Measurements from ENCODE around the gene MIER3. TPM values are rescaled to one million over a fixed set of nuclear protein-coding genes. Genes with fewer than 3 reads are reported as not detected.
"Not testable (repeated sequence)": the region's sequence is repeated elsewhere in the genome, so short reads cannot be mapped to it uniquely, and the experiment has no call there.

MIER3 gene
- total RNA-seq (2014; rRNA removed; shearing (Covaris generic)), result 28.7 and 32.0 TPM in 2 replicates
- 13.3 and 25.4 TPM in 2 replicates for polyA plus RNA-seq (2014; cell fraction: nucleus; rRNA removed)

GRCh38 chr5:56951946-56952691 is at the start of gene MIER3:
Gene MIER3, minus strand, starts transcription at chr5:56952123. Its CDS starts 21 bp downstream, at chr5:56952102.
- peak; percentile 69 for DNase-seq (ENCODE audit: extremely low read depth, low read depth)

GRCh38 chr5:56995596-56995995 is 43.7 kb upstream of the MIER3 start:
- no peak for DNase-seq (ENCODE audit: extremely low read depth, low read depth)

- DNase-seq (ENCODE audit: extremely low read depth, low read depth), result no peak
Observed at GRCh38 chr5:56993241-56993640, 41.3 kb upstream of the MIER3 start.

- DNase-seq (ENCODE audit: extremely low read depth, low read depth), result no peak
Observed at GRCh38 chr5:56989676-56990075, 37.8 kb upstream of the MIER3 start.

- no peak for DNase-seq (ENCODE audit: extremely low read depth, low read depth)
Observed at GRCh38 chr5:56988490-56988889, 36.6 kb upstream of the MIER3 start.

- DNase-seq (ENCODE audit: extremely low read depth, low read depth), result no peak
Observed at GRCh38 chr5:56987171-56987570, 35.2 kb upstream of the MIER3 start.

GRCh38 chr5:56986626-56986947 is 34.7 kb upstream of the MIER3 start:
- DNase-seq (ENCODE audit: extremely low read depth, low read depth), result peak; percentile 5

GRCh38 chr5:56985936-56986625 is 34.2 kb upstream of the MIER3 start:
- DNase-seq (ENCODE audit: extremely low read depth, low read depth), result no peak

GRCh38 chr5:56984445-56984844 is 32.5 kb upstream of the MIER3 start:
- DNase-seq (ENCODE audit: extremely low read depth, low read depth), result no peak

- no peak for DNase-seq (ENCODE audit: extremely low read depth, low read depth)
Observed at GRCh38 chr5:56983593-56984361, 31.9 kb upstream of the MIER3 start.

- no peak for DNase-seq (ENCODE audit: extremely low read depth, low read depth)
Observed at GRCh38 chr5:56981548-56982315, 29.8 kb upstream of the MIER3 start.

GRCh38 chr5:56979968-56980367 is 28.0 kb upstream of the MIER3 start:
- DNase-seq (ENCODE audit: extremely low read depth, low read depth), result no peak

- DNase-seq (ENCODE audit: extremely low read depth, low read depth), result not testable (repeated sequence)
Observed at GRCh38 chr5:56979526-56979925, 27.6 kb upstream of the MIER3 start.

GRCh38 chr5:56977822-56978221 is 25.9 kb upstream of the MIER3 start:
- no peak for DNase-seq (ENCODE audit: extremely low read depth, low read depth)

- DNase-seq (ENCODE audit: extremely low read depth, low read depth), result no peak
Observed at GRCh38 chr5:56977021-56977420, 25.1 kb upstream of the MIER3 start.

- DNase-seq (ENCODE audit: extremely low read depth, low read depth), result no peak
Observed at GRCh38 chr5:56974241-56974640, 22.3 kb upstream of the MIER3 start.

- DNase-seq (ENCODE audit: extremely low read depth, low read depth), result no peak
Observed at GRCh38 chr5:56973473-56973872, 21.6 kb upstream of the MIER3 start.

- no peak for DNase-seq (ENCODE audit: extremely low read depth, low read depth)
Observed at GRCh38 chr5:56971275-56971674, 19.4 kb upstream of the MIER3 start.

GRCh38 chr5:56964173-56964572 is 12.2 kb upstream of the MIER3 start:
- no peak for DNase-seq (ENCODE audit: extremely low read depth, low read depth)

GRCh38 chr5:56963246-56963645 is 11.3 kb upstream of the MIER3 start:
- DNase-seq (ENCODE audit: extremely low read depth, low read depth), result no peak

- DNase-seq (ENCODE audit: extremely low read depth, low read depth), result no peak
Observed at GRCh38 chr5:56962286-56962685, 10.4 kb upstream of the MIER3 start.
